GM10266 (cell line): Measurements from ENCODE around the gene U2AF2.

Source experiments
- DNase-seq: peaks from one replicate; pipeline ENCODE4 v3.0.0; 2012; ENCODE audit errors: extremely low spot score
- CTCF ChIP-seq: IDR thresholded peaks from 2 replicates; pipeline ENCODE4 v1.5.1; 2012; ENCODE audit warnings: mild to moderate bottlenecking, low read depth; ENCODE audit not compliant: control insufficient read depth, insufficient read depth; ENCODE audit errors: missing control alignments

Gene U2AF2

DNA sequence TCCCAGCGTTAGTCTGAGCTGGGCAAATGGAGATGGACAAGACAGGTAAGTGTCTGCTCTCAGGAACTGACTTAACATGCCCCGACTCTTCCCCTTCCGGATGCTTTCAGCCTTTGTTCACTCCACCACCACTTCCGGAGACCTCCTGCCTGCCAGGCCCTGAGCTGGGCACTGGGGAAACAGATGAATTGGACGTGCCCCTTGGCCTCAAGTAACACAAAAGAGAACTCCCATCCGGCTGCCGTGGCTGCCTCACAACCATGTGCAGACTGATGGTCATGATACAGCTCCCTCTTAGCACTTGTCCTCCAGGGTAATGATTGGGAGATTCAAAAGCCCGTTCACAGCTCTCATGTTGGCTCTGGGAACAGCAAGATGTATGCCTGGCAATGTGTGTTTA is 37.4 kb upstream of the U2AF2 start:
- no peak for TF ChIP-seq CTCF

GRCh38 chr19:55618426-55618825 is 36.4 kb upstream of the U2AF2 start:
- no peak for TF ChIP-seq CTCF
- no peak for DNase-seq

More for the DNA sequence above, 37.4 kb upstream of the U2AF2 start:
- no peak for DNase-seq

- no peak for TF ChIP-seq CTCF
- DNase-seq = no peak
Measured at GRCh38 chr19:55619286-55619685, 35.5 kb upstream of the U2AF2 start.

- DNase-seq = no peak
Measured at GRCh38 chr19:55620410-55621204, 34.2 kb upstream of the U2AF2 start.

GRCh38 chr19:55621205-55621672 is 33.6 kb upstream of the U2AF2 start:
- TF ChIP-seq CTCF = no peak
- no peak for DNase-seq

More at GRCh38 chr19:55620410-55621204, 34.2 kb upstream of the U2AF2 start:
- no peak for TF ChIP-seq CTCF

GRCh38 chr19:55621673-55622231 is 33.1 kb upstream of the U2AF2 start:
- no peak for TF ChIP-seq CTCF
- DNase-seq = no peak
